WTC11 (cell line): ENCODE results near the gene DAPK1.

Experiments used
- ATF1 ChIP-seq: sonication (generic); formaldehyde crosslinking; IDR thresholded peaks from 2 replicates; pipeline ENCODE4 v1.8.1; 2023; ENCODE audit warnings: mild to moderate bottlenecking, moderate library complexity, missing genetic modification reagents
- CREB1 ChIP-seq: sonication (generic); formaldehyde crosslinking; IDR thresholded peaks from 2 replicates; pipeline ENCODE4 v1.8.0; 2023; ENCODE audit warnings: mild to moderate bottlenecking, missing genetic modification reagents
- CTCF ChIP-seq: fragments of 200-600 bp; IDR thresholded peaks from 2 replicates; pipeline ENCODE4 v1.8.0; 2022; ENCODE audit warnings: antibody characterized with exemption
- ERG ChIP-seq: fragments of 250-450 bp; sonication (Bioruptor Pico); IDR thresholded peaks from 2 replicates; pipeline ENCODE4 v1.8.0; 2021; ENCODE audit warnings: mild to moderate bottlenecking
- FOXP4 ChIP-seq: sonication (generic); formaldehyde crosslinking; IDR thresholded peaks from 2 replicates; pipeline ENCODE4 v1.8.0; 2022; ENCODE audit warnings: mild to moderate bottlenecking, missing genetic modification reagents
- NR3C1 ChIP-seq: sonication (generic); formaldehyde crosslinking; conservative IDR thresholded peaks from 2 replicates; pipeline ENCODE4 v1.8.1; 2023; ENCODE audit warnings: low read depth, mild to moderate bottlenecking, missing genetic modification reagents
- SP1 ChIP-seq: sonication (generic); formaldehyde crosslinking; conservative IDR thresholded peaks from 2 replicates; pipeline ENCODE4 v1.8.1; 2022; ENCODE audit warnings: missing genetic modification reagents
- USF2 ChIP-seq: sonication (generic); formaldehyde crosslinking; IDR thresholded peaks from 2 replicates; pipeline ENCODE4 v1.8.1; 2023; ENCODE audit warnings: mild to moderate bottlenecking, missing genetic modification reagents, moderate library complexity
- ZNF138 ChIP-seq: sonication (generic); formaldehyde crosslinking; conservative IDR thresholded peaks from 2 replicates; pipeline ENCODE4 v1.8.1; 2022; ENCODE audit warnings: mild to moderate bottlenecking, moderate library complexity, missing genetic modification reagents
- ZNF423 ChIP-seq: fragments of 250-450 bp; sonication (Bioruptor Pico); IDR thresholded peaks from 2 replicates; pipeline ENCODE4 v2.1.2; 2022; ENCODE audit warnings: mild to moderate bottlenecking, moderate library complexity

GRCh38 chr9:87562062-87562461, 64.4 kb downstream of the DAPK1 start:
- no peak for TF ChIP-seq NR3C1 (CRISPR knock-in tag)
- no peak for TF ChIP-seq ZNF423 (CRISPR knock-in tag)
- no peak for TF ChIP-seq CTCF
- TF ChIP-seq USF2 (CRISPR knock-in tag), result no peak
- no peak for TF ChIP-seq ZNF138 (CRISPR knock-in tag)
- no peak for TF ChIP-seq FOXP4
- TF ChIP-seq CREB1 (CRISPR knock-in tag), result no peak
- no peak for TF ChIP-seq ATF1
- TF ChIP-seq ERG (CRISPR knock-in tag), result no peak
- TF ChIP-seq SP1 (CRISPR knock-in tag), result no peak
